Stomach (tissue), 4 donors: ENCODE results near the gene SIX3.

Experiments used
- EP300 ChIP-seq: sonication (generic); formaldehyde crosslinking; IDR thresholded peaks from one replicate; pipeline ENCODE4 v1.6.1; 2017; ENCODE audit warnings: antibody characterized with exemption
- POLR2A ChIP-seq, 4 donors: fragments of 450-650 bp; IDR thresholded peaks; one replicate each; pipeline ENCODE4 v1.6.1; 2016; ENCODE audit warnings: antibody characterized with exemption in 4 of 4, control low read depth in 2 of 4, mild to moderate bottlenecking in 1 of 4, moderate library complexity in 1 of 4
- TF ChIP-seq, protein P1 (sequence below), 7 experiments: fragments of 450-650 bp in 4 of 7; fragments of 200-600 bp in 3 of 7; sonication (generic) in 3 of 7; IDR thresholded peaks; one replicate each; pipeline ENCODE4 v1.5.1; 2016 to 2019; ENCODE audit warnings: antibody characterized with exemption in 7 of 7, control low read depth in 2 of 7, mild to moderate bottlenecking in 1 of 7

GRCh38 chr2:44970846-44971450 is 29.4 kb downstream of the SIX3 start:
- TF ChIP-seq, protein P1, sequence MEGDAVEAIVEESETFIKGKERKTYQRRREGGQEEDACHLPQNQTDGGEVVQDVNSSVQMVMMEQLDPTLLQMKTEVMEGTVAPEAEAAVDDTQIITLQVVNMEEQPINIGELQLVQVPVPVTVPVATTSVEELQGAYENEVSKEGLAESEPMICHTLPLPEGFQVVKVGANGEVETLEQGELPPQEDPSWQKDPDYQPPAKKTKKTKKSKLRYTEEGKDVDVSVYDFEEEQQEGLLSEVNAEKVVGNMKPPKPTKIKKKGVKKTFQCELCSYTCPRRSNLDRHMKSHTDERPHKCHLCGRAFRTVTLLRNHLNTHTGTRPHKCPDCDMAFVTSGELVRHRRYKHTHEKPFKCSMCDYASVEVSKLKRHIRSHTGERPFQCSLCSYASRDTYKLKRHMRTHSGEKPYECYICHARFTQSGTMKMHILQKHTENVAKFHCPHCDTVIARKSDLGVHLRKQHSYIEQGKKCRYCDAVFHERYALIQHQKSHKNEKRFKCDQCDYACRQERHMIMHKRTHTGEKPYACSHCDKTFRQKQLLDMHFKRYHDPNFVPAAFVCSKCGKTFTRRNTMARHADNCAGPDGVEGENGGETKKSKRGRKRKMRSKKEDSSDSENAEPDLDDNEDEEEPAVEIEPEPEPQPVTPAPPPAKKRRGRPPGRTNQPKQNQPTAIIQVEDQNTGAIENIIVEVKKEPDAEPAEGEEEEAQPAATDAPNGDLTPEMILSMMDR (IDR thresholded peaks at IDR 0.05): no peak
- TF ChIP-seq POLR2A (IDR thresholded peaks at IDR 0.05): no peak
- no peak for TF ChIP-seq EP300
